Type B pancreatic cell (in vitro differentiated cells): ENCODE measurements around the gene SGPL1. TPM values are rescaled to one million over a fixed set of nuclear protein-coding genes. Genes with fewer than 3 reads are reported as not detected.
A peak's percentile ranks its signal among the peaks of the same experiment; 100 is the strongest.

Experiments
- DNase-seq: peaks from one replicate; pipeline ENCODE4 v3.0.0; 2021; ENCODE audit warnings: mixed read lengths; ENCODE audit not compliant: unreplicated experiment; ENCODE audit errors: extremely low spot score
- H3K27ac Mint-ChIP-seq: 2 replicates; pipeline ENCODE4 v1.8.0; 2021; ENCODE audit warnings: mild to moderate bottlenecking, mixed read lengths
- H3K27me3 Mint-ChIP-seq: 2 replicates; pipeline ENCODE4 v1.8.0; 2021; ENCODE audit warnings: mixed read lengths
- H3K36me3 Mint-ChIP-seq: 2 replicates; pipeline ENCODE4 v1.8.0; 2021; ENCODE audit warnings: mixed read lengths
- H3K4me1 Mint-ChIP-seq: one replicate; pipeline ENCODE4 v1.8.0; 2021; ENCODE audit warnings: mixed read lengths; ENCODE audit not compliant: unreplicated experiment
- H3K4me3 Mint-ChIP-seq: 2 replicates; pipeline ENCODE4 v1.8.0; 2021; ENCODE audit warnings: mild to moderate bottlenecking, mixed read lengths
- H3K9me3 Mint-ChIP-seq: 2 replicates; pipeline ENCODE4 v1.8.0; 2021; ENCODE audit warnings: mixed read lengths
- CTCF ChIP-seq: fragments of 200-600 bp; sonication (generic); conservative IDR thresholded peaks from 2 replicates; pipeline ENCODE4 v1.5.0; 2021; ENCODE audit warnings: antibody characterized with exemption, mild to moderate bottlenecking
- total RNA-seq: library from RNA; stranded (reverse); gene quantifications from 2 replicates; pipeline ENCODE4 v1.2.1, GENCODE V29; 2021; ENCODE audit warnings: low replicate concordance

Gene SGPL1
- total RNA-seq, 1 donor from 2014 or later = 70.5 TPM

- no peak for DNase-seq
- H3K4me1 Mint-ChIP-seq = peaks cover 25% of the 10 kb centered on the region
- TF ChIP-seq CTCF = no peak
- H3K4me3 Mint-ChIP-seq = peak overlapping the region; percentile 85
- no peaks in the 10 kb centered on the region for H3K27me3 Mint-ChIP-seq
- no peaks in the 10 kb centered on the region for H3K9me3 Mint-ChIP-seq
- H3K36me3 Mint-ChIP-seq = peaks cover 21% of the 10 kb centered on the region
- no peak overlapping the region for H3K27ac Mint-ChIP-seq
These were observed 71.3 kb downstream of the SGPL1 start for GRCh38 chr10:70886921-70887665.

GRCh38 chr10:70887804-70888800, 72.4 kb downstream of the SGPL1 start, which contains the start of gene PCBD1:
TSS of gene PCBD1 (minus strand) at chr10:70888565. CDS start at chr10:70888533, 32 bp downstream.
- Mint-ChIP-seq H3K9me3 (no peaks in the 10 kb centered on the region), H3K4me1 (peaks cover 28% of the 10 kb centered on the region), H3K4me3 (peak within 1 kb of the TSS; percentile 85), H3K27ac (no peak within 1 kb of the TSS), H3K27me3 (no peaks in the 10 kb centered on the region), H3K36me3 (peaks cover 19% of the 10 kb centered on the region)
- TF ChIP-seq CTCF = no peak
- no peak for DNase-seq

GRCh38 chr10:70889291-70889690, 73.5 kb downstream of the SGPL1 start:
- Mint-ChIP-seq H3K4me1 (peaks cover 30% of the 10 kb centered on the region), H3K36me3 (peaks cover 10% of the 10 kb centered on the region), H3K27me3 (no peaks in the 10 kb centered on the region), H3K4me3 (peak overlapping the region; percentile 83), H3K9me3 (no peaks in the 10 kb centered on the region), H3K27ac (no peak overlapping the region)
- no peak for TF ChIP-seq CTCF
- no peak for DNase-seq

- Mint-ChIP-seq H3K4me3 (peak overlapping the region; percentile 70), H3K27ac (no peak overlapping the region), H3K27me3 (no peaks in the 10 kb centered on the region), H3K36me3 (no peaks in the 10 kb centered on the region), H3K4me1 (peaks cover 30% of the 10 kb centered on the region), H3K9me3 (no peaks in the 10 kb centered on the region)
- no peak for TF ChIP-seq CTCF
- DNase-seq = no peak
These were observed 75.2 kb downstream of the SGPL1 start for GRCh38 chr10:70890917-70891431.

GRCh38 chr10:70891627-70892026, 75.9 kb downstream of the SGPL1 start:
- H3K27ac Mint-ChIP-seq = no peak overlapping the region

More at GRCh38 chr10:70891627-70892026, 75.9 kb downstream of the SGPL1 start:
- DNase-seq = no peak
- H3K9me3 Mint-ChIP-seq = no peaks in the 10 kb centered on the region
- no peaks in the 10 kb centered on the region for H3K36me3 Mint-ChIP-seq
- no peak for TF ChIP-seq CTCF
- no peak overlapping the region for H3K4me3 Mint-ChIP-seq
- H3K4me1 Mint-ChIP-seq = peaks cover 26% of the 10 kb centered on the region
- H3K27me3 Mint-ChIP-seq = no peaks in the 10 kb centered on the region
